ENCODE measurements around the gene INTS1.
A peak's percentile ranks its signal among the peaks of the same experiment; 100 is the strongest.

INTS1 gene

DNA sequence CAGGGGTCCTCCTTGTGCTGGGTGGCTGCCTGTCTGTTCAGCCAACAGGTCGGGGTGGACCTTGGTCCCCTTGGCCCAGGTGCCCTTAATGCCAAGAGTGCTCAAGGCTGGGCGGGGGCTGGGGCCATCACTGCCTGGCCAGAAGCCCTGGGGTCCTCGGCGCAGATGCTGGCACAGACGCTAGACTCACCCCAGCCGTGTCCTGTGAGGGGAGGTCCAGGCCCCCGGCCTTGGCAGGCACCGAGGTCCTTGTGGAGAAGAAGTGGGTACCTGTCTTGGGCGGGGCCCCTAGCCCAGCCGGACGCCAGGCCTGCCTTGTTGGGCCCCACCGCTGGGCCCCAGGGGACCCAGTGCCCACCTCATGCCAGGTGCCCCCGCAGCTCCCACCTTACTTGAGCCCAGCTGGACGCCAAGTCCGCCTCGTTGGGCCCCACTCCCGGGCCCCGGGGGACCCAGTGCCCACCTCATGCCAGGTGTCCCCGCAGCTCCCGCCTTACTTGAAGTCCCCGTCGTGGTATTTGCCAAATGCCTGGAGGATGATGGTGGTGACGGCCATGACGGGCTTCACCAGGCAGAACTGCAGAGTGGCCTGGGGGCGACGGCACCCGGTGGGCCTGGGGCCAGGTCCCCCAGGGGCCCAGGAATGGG, 45.3 kb upstream of the INTS1 start:
- DNase-seq (ENCODE audit: low read depth) = no peak
- TF ChIP-seq, protein P1, sequence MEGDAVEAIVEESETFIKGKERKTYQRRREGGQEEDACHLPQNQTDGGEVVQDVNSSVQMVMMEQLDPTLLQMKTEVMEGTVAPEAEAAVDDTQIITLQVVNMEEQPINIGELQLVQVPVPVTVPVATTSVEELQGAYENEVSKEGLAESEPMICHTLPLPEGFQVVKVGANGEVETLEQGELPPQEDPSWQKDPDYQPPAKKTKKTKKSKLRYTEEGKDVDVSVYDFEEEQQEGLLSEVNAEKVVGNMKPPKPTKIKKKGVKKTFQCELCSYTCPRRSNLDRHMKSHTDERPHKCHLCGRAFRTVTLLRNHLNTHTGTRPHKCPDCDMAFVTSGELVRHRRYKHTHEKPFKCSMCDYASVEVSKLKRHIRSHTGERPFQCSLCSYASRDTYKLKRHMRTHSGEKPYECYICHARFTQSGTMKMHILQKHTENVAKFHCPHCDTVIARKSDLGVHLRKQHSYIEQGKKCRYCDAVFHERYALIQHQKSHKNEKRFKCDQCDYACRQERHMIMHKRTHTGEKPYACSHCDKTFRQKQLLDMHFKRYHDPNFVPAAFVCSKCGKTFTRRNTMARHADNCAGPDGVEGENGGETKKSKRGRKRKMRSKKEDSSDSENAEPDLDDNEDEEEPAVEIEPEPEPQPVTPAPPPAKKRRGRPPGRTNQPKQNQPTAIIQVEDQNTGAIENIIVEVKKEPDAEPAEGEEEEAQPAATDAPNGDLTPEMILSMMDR (IDR thresholded peaks at IDR 0.05; ENCODE audit: control insufficient read depth, insufficient read depth, low read depth, low read length, missing control alignments) = no peak
- H3K4me3 ChIP-seq (ENCODE audit: control insufficient read depth, low read depth, low read length) = no peak overlapping the region

GRCh38 chr7:1548944-1549343, 44.8 kb upstream of the INTS1 start:
- TF ChIP-seq, protein P1 (IDR thresholded peaks at IDR 0.05; ENCODE audit: control insufficient read depth, insufficient read depth, low read depth, low read length, missing control alignments) = no peak
- DNase-seq (ENCODE audit: low read depth) = no peak
- no peak overlapping the region for H3K4me3 ChIP-seq (ENCODE audit: control insufficient read depth, low read depth, low read length)

DNA sequence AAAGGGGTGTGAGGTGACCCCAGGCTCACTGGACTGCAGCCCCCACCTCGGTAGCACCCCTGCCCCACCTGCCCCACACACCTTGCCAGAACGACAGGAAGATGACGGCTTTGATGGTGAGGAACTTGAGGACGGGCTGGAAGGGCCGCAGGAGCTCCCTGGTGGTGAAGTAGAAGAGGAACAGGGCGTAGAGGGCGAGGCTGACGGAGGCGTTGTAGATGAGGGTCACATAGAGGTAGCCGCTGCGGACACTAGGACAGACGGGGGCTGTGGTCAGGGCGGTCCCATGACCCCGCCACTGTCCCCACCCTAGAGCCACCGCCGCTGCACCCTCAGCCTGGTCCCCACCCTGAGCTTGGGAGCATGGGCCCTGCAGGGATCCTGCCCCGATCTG, 44.2 kb upstream of the INTS1 start:
- H3K4me3 ChIP-seq (ENCODE audit: control insufficient read depth, low read depth, low read length) = no peak overlapping the region
- TF ChIP-seq, protein P1 (IDR thresholded peaks at IDR 0.05; ENCODE audit: control insufficient read depth, insufficient read depth, low read depth, low read length, missing control alignments) = peak; percentile 7
- no peak for DNase-seq (ENCODE audit: low read depth)

- TF ChIP-seq, protein P1 (IDR thresholded peaks at IDR 0.05; ENCODE audit: control insufficient read depth, insufficient read depth, low read depth, low read length, missing control alignments) = no peak
- H3K4me3 ChIP-seq (ENCODE audit: control insufficient read depth, low read depth, low read length) = no peak overlapping the region
- DNase-seq (ENCODE audit: low read depth) = no peak
Observed at GRCh38 chr7:1547777-1548437, 43.7 kb upstream of the INTS1 start.

- TF ChIP-seq, protein P1 (IDR thresholded peaks at IDR 0.05; ENCODE audit: control insufficient read depth, insufficient read depth, low read depth, low read length, missing control alignments) = no peak
- no peak for DNase-seq (ENCODE audit: low read depth)
- H3K4me3 ChIP-seq (ENCODE audit: control insufficient read depth, low read depth, low read length) = no peak overlapping the region
Observed at GRCh38 chr7:1546909-1547776, 43.0 kb upstream of the INTS1 start.

- no peak for DNase-seq (ENCODE audit: low read depth)
- TF ChIP-seq, protein P1 (IDR thresholded peaks at IDR 0.05; ENCODE audit: control insufficient read depth, insufficient read depth, low read depth, low read length, missing control alignments) = no peak
- no peak overlapping the region for H3K4me3 ChIP-seq (ENCODE audit: control insufficient read depth, low read depth, low read length)
Observed at GRCh38 chr7:1546274-1546908, 42.2 kb upstream of the INTS1 start.
